22Rv1 (cell line): ENCODE measurements around the gene ITGB2.

Experiments used
- CTCF ChIP-seq: fragments of 450-650 bp; IDR thresholded peaks from 2 replicates; pipeline ENCODE4 v1.5.1; 2017; ENCODE audit warnings: mild to moderate bottlenecking
- ZFX ChIP-seq: fragments of 450-650 bp; IDR thresholded peaks from 2 replicates; pipeline ENCODE4 v1.6.1; 2017; ENCODE audit warnings: antibody characterized with exemption, borderline replicate concordance

DNA sequence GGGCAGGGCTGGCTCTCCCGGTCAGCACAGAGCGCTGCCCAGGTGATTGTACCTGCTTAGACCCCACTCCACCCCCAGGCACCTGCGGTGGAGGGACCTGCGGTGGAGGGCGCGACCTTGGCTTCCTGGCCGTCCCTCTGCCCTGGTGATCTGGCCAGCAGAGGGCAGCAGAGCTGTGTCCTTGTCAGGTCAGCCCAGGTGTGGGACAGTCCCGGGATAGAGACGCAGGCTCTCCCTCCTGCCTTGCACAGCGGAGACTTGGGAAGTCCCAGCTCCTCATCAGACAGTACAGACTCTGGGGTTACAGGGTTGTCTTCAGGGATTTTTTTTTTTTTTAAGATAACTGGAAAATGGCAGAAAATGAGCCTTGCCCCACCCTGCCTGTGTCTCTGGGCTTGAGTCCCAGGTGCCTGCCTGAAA lies 29.1 kb upstream of the ITGB2 start:
- TF ChIP-seq CTCF (peak; percentile 93), ZFX (no peak)
